ENCODE data around the gene PRPF18.
"Not testable (repeated sequence)": the region's sequence is repeated elsewhere in the genome, so short reads cannot be mapped to it uniquely, and the experiment has no call there.

The PRPF18 gene

GRCh38 chr10:13586676-13587355 lies at the start of gene PRPF18:
TSS of gene PRPF18 (plus strand) at chr10:13586965. CDS start at chr10:13587087, 122 bp downstream.
- DNase-seq (ENCODE audit: low read depth), result peak; percentile 92

- DNase-seq (ENCODE audit: low read depth), result not testable (repeated sequence)
Observed at GRCh38 chr10:13537985-13538384, 48.8 kb upstream of the PRPF18 start.

- no peak for DNase-seq (ENCODE audit: low read depth)
Observed at GRCh38 chr10:13542533-13542932, 44.2 kb upstream of the PRPF18 start.

- DNase-seq (ENCODE audit: low read depth), result no peak
Observed at GRCh38 chr10:13550802-13551201, 36.0 kb upstream of the PRPF18 start.

- DNase-seq (ENCODE audit: low read depth), result no peak
Observed at GRCh38 chr10:13555884-13556510, 30.8 kb upstream of the PRPF18 start.

GRCh38 chr10:13559124-13559700 lies 27.6 kb upstream of the PRPF18 start:
- no peak for DNase-seq (ENCODE audit: low read depth)

GRCh38 chr10:13560597-13560996 lies 26.2 kb upstream of the PRPF18 start:
- DNase-seq (ENCODE audit: low read depth), result no peak

GRCh38 chr10:13563481-13564445 lies 23.0 kb upstream of the PRPF18 start:
- DNase-seq (ENCODE audit: low read depth), result no peak

- no peak for DNase-seq (ENCODE audit: low read depth)
Observed at GRCh38 chr10:13564576-13564975, 22.2 kb upstream of the PRPF18 start.

- DNase-seq (ENCODE audit: low read depth), result no peak
Observed at GRCh38 chr10:13567030-13567429, 19.7 kb upstream of the PRPF18 start.

GRCh38 chr10:13571541-13571940 lies 15.2 kb upstream of the PRPF18 start:
- DNase-seq (ENCODE audit: low read depth), result no peak

GRCh38 chr10:13573960-13574359 lies 12.8 kb upstream of the PRPF18 start:
- DNase-seq (ENCODE audit: low read depth), result no peak

GRCh38 chr10:13585195-13585751 lies 1.5 kb upstream of the PRPF18 start:
- DNase-seq (ENCODE audit: low read depth), result no peak

- no peak for DNase-seq (ENCODE audit: low read depth)
Observed at GRCh38 chr10:13585943-13586342, 822 bp upstream of the PRPF18 start.

GRCh38 chr10:13587391-13587790 lies 626 bp downstream of the PRPF18 start:
- no peak for DNase-seq (ENCODE audit: low read depth)

- DNase-seq (ENCODE audit: low read depth), result no peak
Observed at GRCh38 chr10:13589316-13589715, 2.6 kb downstream of the PRPF18 start.

GRCh38 chr10:13590886-13591285 lies 4.1 kb downstream of the PRPF18 start:
- no peak for DNase-seq (ENCODE audit: low read depth)

- DNase-seq (ENCODE audit: low read depth), result no peak
Observed at GRCh38 chr10:13592306-13592705, 5.5 kb downstream of the PRPF18 start.

GRCh38 chr10:13593535-13593934 lies 6.8 kb downstream of the PRPF18 start:
- no peak for DNase-seq (ENCODE audit: low read depth)

- DNase-seq (ENCODE audit: low read depth), result no peak
Observed at GRCh38 chr10:13594641-13595040, 7.9 kb downstream of the PRPF18 start.

- DNase-seq (ENCODE audit: low read depth), result no peak
Observed at GRCh38 chr10:13597909-13598308, 11.1 kb downstream of the PRPF18 start.

All from activated gamma-delta T cell treated with anti-CD3 and anti-CD28 coated beads, Interleukin-2, amount 50 U/mL, for 16 hours (primary cell).